ENCODE data around the gene ARID3C. TPM values are rescaled to one million over a fixed set of nuclear protein-coding genes. Genes with fewer than 3 reads are reported as not detected.

ARID3C gene
- total and polyA plus RNA-seq, 10 of the 15 experiments (the other 5 are each of a cell fraction or from before 2014, with no cell fraction given) = not detected

GRCh38 chr9:34615132-34615531 lies 13.7 kb downstream of the ARID3C start:
- no peak overlapping the region for H3K4me2 ChIP-seq (ENCODE audit: control insufficient read depth, insufficient read depth)
- SMC1A ChIA-PET (ENCODE audit: uncharacterized antibody, unreplicated experiment) = interaction anchor here (1.3 to 1.5 kb wide), 2 partner anchors 20 to 22 kb away, joined by 5 read pairs; partner anchors contain the start of gene SIGMAR1
- H3K36me3 ChIP-seq (ENCODE audit: control insufficient read depth in 2 of 2, insufficient read depth in 2 of 2, low read length in 1 of 2) = peaks cover 4% of the 10 kb centered on the region in 2 experiments; a peak in 2 of 4 replicates
- H3K4me3 ChIP-seq = no peak overlapping the region
- 86% methylated on average over 2 of the region's 2 CpGs for whole genome bisulfite sequencing (ENCODE audit: insufficient coverage, insufficient replicate concordance, low lambda C conversion rate, missing lambda C conversion rate)
- DNase-seq (ENCODE audit: low read depth, low spot score) (no peak), FAIRE-seq (no peak), ATAC-seq (no peak)
- POLR2A ChIA-PET = interaction anchor here (0.7 kb wide), 1 partner anchor 323 kb away, joined by 3 read pairs; no protein-coding TSS in a partner anchor
- CTCF ChIA-PET = interaction anchor here (0.7 to 5.6 kb wide), 5 partner anchors 10 to 369 kb away, joined by 3 to 118 read pairs (median 6); partner anchors contain the start of genes GALT and SIGMAR1
- no peak overlapping the region for H3K9ac ChIP-seq (ENCODE audit: control insufficient read depth, insufficient read depth, low read length)
- no peaks in the 10 kb centered on the region for H3K27me3 ChIP-seq (replicated peaks in 1 of 2; ENCODE audit: control insufficient read depth in 2 of 2, insufficient read depth in 2 of 2, low read length in 1 of 2)
- no peaks in the 10 kb centered on the region for H4K20me1 ChIP-seq (ENCODE audit: control insufficient read depth, insufficient read depth)
- TF ChIP-seq NFYB (IDR thresholded peaks at IDR 0.05; ENCODE audit: insufficient read depth, low read depth, low read length) (no peak), BHLHE40 (IDR thresholded peaks at IDR 0.05; ENCODE audit: borderline replicate concordance in 1 of 2, low read depth in 2 of 2, low read length in 1 of 2) (no peak), MYB (IDR thresholded peaks at IDR 0.05; ENCODE audit: borderline replicate concordance, low read depth, low read length) (no peak), EGR1 (IDR thresholded peaks at IDR 0.05; ENCODE audit: borderline replicate concordance in 1 of 2, low read depth in 2 of 2, low read length in 2 of 2) (no peak), MEF2A (IDR thresholded peaks at IDR 0.05; ENCODE audit: insufficient read depth, low read depth, low read length) (no peak), SUPT20H (IDR thresholded peaks at IDR 0.05; ENCODE audit: borderline replicate concordance, control insufficient read depth, low read depth, low read length) (no peak)
- no peaks in the 10 kb centered on the region; the same call in 2 of the 3 replicates for H3K9me3 ChIP-seq (replicated peaks; ENCODE audit: control insufficient read depth, insufficient read depth, low read length)
- no peak overlapping the region for H2AFZ ChIP-seq (ENCODE audit: control insufficient read depth, low read depth, low read length)
- no TSS peak for BruUV-seq (replicated peaks)
- peaks cover 8% of the 10 kb centered on the region for H3K79me2 ChIP-seq (ENCODE audit: control insufficient read depth, insufficient read depth, low read length)
- in situ Hi-C loops (cut with MboI) (no loop called here), intact Hi-C loops (cut with micrococcal nuclease; ENCODE audit: unreplicated experiment) (loop anchor here (2.0 kb wide), 1 partner anchor 86 kb away; no protein-coding TSS in a partner anchor)
- no peak overlapping the region for H3K27ac ChIP-seq (ENCODE audit: control insufficient read depth, insufficient read depth)
- H3K4me1 ChIP-seq (ENCODE audit: control insufficient read depth, insufficient read depth, low read length) = peaks cover 11% of the 10 kb centered on the region
- RAD21 ChIA-PET (ENCODE audit: unreplicated experiment) = no interaction called here
